Lower leg skin (tissue), 3 donors: ENCODE results near the gene MICU1.
"Not testable (repeated sequence)": the region's sequence is repeated elsewhere in the genome, so short reads cannot be mapped to it uniquely, and the experiment has no call there.

Experiments
- CTCF ChIP-seq, 3 donors: fragments of 450-650 bp; IDR thresholded peaks; one replicate each; pipeline ENCODE4 v1.5.1; 2016; ENCODE audit warnings: antibody characterized with exemption in 3 of 3, mild to moderate bottlenecking in 3 of 3, moderate library complexity in 2 of 3
- POLR2A ChIP-seq, 2 donors: fragments of 450-650 bp; IDR thresholded peaks; one replicate each; pipeline ENCODE4 v1.6.1; 2016 to 2017; ENCODE audit warnings: antibody characterized with exemption in 2 of 2, mild to moderate bottlenecking in 1 of 2, moderate library complexity in 1 of 2

- TF ChIP-seq CTCF, POLR2A (IDR thresholded peaks at IDR 0.05): not testable (repeated sequence)
Observed at GRCh38 chr10:72674174-72674573, 48.3 kb upstream of the MICU1 start.
